Medulla oblongata (tissue), 1 donor: ENCODE results near the gene BRD1.

Experiments
- DNase-seq: peaks from one replicate; pipeline ENCODE4 v3.0.0-alpha.2; 2015; ENCODE audit errors: extremely low spot score

Gene BRD1

DNA sequence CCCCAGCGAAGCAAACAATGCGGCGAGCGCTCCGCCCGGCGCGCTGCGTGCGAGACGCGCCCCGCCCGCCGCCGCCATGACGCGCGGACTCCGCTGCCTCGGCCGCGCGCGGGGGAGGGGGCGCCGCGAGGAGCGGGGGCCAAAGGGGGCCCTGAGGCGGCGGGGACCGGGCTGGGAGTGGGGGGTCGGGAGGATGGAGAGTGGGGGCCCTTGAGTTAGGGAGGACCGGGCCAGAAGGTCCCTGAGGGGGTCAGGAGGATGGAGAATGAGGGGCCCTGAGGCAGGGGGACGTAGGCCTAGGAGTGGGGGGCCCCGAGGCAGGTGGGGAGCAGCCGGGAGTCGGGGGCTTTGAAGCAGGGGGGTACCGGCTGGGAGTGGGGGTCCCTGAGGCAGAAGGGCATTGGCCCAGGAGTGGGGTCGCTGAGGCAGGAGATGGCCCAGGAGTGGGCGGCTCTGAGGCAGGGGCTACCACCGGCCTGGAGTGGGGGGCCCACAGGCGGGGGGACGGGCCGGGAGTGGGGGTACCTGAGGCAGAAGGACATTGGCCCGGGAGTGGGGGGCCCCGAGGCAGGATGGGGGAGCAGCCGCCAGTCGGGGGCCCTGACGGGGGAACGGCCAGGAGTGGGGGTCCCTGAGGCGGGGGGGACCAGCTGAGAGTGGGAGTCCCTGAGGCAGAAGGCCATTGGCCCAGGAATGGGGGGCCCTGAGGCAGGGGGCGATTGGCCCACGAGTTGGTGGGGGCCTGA is at the start of gene BRD1:
TSS of gene BRD1 (minus strand) at position 21 of the 746 bp plus-strand sequence. CDS start 3,556 bp downstream, outside the sequence.
- peak; percentile 52 for DNase-seq

DNA sequence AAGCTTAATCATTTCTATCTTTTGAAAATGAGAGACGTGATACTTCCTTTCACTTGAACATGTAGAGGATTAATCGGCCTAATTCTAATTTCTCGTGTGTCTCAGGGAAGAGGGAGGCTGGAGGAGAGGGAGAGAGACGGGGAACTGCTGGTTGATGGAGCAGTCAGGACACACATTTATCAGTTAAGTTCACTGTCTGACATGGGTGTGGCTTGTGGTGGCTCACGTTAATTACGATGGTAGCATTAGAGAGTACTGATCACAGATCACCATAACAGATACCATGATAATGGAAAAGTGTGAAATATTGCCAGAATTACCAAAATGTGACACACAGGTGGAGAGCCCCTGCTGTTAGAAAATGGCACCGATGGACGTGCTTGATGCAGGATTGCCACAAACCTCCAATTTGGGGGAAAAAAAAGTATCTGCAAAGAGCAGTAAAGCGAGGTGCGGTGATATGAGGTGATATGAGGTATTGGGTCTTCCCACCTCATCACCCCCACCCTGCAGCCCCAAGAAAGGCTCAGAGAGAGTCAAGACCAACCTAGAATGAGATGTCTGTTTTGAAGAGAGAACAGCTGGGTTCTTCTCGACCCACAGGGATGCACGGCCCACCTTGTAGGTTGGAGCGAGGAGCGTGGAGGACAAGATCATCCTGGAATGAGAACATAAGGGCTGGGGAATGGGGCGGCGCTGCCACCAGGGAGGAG is 45.7 kb upstream of the BRD1 start:
- no peak for DNase-seq

DNA sequence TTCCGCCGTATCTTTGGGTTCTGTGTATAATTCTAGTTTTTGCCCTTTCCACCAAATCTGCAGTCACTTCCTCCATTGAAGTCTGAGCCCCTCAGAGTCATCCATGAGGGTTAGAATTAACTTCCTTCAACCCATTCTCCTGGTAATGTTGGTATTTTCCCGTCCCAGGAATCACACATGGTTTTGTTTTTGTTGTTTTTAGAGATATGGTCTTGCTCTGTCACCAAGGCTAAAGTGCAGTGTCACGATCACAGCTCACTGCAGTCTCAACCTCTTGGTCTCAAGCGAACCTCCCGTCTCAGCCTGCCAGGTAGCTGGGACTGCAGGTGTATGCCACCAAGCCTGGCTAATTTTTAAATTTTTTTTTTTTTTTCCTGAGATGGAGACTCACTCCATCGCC is 44.7 kb upstream of the BRD1 start:
- DNase-seq: no peak

DNA sequence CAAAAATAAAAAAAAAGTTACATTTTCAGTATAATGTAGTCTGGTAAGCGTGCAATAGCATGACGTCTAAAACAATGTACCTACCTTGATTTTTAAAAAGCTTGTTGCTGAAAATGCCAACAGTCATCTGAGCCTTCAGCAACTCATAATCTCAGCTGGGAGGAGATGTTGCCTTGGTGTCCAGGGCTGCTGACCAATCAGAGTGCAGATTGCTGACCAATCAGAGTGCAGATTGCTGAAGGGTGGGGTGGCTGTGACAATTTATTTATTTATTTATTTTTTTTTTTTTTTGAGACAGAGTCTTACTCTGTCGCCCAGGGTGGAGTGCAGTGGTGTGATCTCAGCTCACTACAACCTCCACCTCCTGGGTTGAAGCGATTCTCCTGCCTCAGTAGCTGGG is 43.8 kb upstream of the BRD1 start:
- DNase-seq: no peak

DNA sequence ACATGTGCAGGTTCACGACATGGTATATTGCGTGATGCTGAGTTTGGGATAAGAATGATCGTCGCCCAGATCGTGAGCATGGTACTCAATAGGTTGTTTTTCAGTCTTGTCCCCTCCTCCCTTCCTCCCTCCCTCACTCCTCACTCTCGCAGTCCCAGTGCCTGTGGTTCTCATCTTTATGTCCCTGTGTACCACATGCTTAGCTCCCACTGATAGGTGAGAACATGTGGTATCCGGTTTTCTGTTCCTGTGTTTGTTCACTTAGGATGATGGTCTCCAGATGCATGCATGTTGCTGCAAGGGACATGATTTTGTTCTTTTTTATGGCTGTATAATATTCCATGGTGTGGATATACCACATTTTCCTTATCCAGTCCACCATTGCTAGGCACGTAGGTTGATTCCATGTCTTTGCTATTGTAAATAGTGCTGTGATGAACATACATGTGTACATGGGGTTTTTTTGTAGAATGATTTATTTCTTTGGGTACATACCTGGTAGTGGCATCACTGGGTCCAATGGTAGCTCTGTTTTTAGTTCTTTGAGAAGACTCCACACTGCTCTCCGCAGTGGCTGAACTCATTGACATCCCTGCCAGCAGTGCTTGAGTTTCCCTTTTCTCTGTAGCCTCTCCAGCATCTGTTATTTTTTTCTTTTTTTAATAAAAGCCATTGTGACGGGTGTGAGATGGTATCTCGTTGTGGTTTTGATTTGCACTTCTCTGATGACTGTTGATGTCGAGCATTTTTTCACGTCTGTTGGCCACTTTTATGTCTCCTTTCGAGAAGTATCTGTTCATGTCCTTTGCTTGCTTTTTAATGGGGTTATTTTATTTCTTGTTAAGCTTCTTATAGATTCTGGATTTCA is 42.4 kb upstream of the BRD1 start:
- DNase-seq: no peak

DNA sequence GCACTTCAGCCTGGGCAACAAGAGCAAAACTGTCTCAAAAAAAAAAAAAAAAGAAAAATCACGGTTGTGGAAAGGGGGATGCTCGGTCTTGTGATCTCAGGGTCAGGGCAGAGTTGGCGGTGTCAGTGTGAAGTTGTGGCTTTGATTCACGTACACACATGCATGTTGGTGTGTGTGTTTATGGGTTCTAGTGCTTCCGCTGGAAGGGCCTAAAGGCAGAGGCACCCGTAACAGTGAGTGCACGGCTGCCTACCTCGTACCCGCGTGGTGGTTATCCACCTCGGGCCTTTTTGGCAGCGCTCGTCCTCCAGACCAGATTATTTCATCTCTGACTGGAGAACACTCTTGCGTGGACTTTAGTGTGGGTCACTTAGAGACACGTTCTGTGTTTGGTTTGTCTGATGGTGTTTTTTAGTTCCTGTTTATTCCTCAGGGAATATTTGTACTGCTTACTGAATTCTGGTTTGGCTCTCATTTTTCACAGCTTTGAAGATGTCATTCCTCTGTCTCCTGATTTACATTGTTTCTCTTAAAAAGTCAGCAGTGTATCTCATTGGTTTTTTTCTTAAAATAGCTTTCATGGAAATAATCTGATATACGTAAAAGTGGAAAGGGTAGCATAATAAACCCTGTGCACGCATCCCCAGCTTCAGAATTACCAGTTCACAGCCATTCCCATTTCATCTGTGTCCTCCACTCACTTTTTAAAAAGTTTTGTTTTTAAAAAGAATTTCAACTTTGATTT is 41.6 kb upstream of the BRD1 start:
- DNase-seq: no peak

DNA sequence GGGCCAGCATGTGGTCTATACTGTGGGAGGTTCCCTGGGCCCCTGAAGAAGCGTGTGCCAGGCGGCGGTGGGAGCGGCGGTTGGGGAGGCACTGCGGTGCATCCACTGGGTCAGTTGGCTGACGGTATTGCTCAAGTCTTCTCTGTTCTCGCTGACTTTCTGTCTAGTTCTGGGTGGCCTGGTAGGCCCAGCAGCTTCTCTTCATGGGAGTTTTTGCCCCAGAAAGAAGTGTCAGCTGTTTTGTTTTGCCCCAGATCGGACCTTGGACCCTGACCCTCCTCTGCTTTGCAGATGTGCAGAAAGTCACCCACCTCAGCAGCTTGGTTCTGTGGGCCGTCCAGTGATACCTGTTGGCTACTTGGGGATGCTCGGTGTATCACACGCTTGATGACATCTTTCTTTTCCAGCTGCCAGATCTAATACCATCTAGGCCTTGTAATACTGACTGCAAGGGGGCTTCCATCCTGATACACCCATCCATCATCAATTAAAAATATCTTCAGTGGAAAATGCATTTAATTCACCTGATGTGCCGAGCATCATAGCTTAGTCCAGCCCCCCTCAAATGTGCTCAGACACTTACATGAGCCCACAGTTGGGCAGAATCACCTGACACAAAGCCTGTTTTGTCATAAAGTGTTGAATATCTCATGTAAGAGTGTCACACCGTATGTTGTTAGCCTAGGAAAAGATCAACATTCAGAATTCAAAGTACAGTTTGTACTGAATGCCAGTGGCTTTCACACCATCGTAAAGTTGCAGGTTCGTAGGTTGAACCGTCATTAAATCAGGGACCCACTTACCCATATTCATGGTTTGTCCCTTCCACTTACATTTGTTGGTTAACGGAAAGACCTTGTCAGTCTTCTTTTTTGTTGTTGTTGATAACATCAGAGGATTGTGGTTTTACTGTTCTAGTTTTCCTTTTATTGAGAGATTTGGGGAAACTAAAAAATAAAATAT is 39.9 kb upstream of the BRD1 start:
- DNase-seq: no peak

DNA sequence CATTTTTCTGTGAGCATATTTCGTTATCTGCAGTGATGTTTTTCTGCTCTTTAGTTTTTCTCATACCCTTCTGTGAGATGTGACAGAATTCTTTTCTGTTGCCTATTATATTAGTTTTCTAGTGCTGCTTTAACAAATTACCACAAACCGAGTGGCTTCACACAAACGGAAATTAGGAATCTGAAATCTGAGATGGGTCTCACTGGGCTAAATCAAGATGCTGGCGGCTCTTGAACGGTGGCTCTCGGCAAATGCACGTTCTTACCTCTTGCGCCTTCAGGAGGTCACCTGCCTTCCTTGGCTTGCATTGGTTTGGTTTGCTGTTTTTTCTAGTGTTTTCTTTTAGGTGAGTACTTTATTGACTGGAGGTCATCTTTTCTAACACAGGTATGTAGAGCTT is 39.0 kb upstream of the BRD1 start:
- no peak for DNase-seq

DNA sequence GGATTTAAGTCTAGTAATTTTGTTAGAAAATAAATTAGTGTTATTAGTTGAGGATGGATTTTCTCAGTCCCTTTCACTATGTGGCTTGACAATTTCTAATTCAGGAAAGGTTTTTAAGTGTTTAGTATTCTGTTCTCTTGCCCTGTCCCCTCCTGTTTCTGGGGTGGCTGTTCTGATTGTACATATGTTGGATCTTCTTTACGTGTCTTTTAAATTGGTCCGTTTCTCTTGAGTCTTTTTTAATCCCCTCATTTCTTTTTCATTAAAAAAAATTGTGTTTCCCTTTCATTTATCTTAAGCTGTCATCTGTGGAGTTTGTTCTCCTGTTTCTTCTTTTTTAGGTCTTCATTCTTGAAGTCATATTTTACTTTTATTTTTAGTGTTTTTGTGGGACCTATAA is 38.5 kb upstream of the BRD1 start:
- no peak for DNase-seq

DNA sequence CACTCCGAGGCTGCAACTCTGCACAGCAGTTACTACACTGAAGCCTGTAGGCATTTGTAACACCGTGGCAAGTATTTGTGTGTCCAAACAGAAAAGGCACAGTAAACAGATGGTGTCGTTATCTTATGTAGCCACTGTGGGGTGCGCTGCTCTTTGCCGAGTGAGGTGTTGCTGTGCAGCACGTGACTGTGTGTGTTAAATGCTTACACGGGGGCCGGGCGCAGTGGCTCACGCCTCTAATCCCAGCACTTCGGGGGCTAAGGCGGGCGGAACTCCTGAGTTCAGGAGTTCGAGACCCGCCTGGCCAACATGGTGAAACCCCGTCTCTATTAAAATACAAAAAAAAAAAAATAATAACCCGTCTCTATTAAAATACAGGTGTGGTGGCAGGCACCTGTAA is 37.5 kb upstream of the BRD1 start:
- DNase-seq: no peak

DNA sequence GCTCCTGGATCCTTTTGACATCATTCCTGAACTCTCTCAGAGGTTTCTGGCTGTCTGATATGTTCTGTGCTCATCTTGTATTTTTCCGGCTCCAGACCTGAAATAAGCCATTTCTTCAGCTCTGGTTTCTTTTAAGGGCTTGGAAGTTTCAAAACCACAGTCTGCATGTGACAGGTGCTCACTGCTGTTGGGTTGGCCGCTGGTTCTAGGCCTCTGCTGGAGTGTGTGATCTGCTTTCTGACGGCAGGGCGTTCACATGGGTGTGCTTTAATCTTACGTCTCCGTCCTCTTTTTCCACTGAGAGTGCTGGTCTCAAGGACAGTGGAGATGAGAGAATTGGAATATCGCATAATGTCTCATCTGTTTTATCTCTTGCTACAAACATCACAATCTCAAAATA is 36.3 kb upstream of the BRD1 start:
- no peak for DNase-seq

DNA sequence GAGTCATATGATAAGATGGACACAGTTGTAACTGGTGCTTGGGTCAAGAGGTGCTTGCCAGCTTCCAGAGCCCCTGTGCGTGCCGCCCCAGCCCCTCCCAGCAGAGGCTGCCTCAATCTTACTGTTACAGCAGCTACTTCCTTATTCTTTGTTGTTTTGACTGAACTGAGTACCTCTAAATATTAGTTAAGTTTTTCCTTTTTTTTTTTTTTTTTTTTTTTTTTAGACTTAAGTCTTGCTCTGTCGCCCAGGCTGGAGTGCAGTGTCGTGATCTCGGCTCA is 34.8 kb upstream of the BRD1 start:
- DNase-seq: no peak

DNA sequence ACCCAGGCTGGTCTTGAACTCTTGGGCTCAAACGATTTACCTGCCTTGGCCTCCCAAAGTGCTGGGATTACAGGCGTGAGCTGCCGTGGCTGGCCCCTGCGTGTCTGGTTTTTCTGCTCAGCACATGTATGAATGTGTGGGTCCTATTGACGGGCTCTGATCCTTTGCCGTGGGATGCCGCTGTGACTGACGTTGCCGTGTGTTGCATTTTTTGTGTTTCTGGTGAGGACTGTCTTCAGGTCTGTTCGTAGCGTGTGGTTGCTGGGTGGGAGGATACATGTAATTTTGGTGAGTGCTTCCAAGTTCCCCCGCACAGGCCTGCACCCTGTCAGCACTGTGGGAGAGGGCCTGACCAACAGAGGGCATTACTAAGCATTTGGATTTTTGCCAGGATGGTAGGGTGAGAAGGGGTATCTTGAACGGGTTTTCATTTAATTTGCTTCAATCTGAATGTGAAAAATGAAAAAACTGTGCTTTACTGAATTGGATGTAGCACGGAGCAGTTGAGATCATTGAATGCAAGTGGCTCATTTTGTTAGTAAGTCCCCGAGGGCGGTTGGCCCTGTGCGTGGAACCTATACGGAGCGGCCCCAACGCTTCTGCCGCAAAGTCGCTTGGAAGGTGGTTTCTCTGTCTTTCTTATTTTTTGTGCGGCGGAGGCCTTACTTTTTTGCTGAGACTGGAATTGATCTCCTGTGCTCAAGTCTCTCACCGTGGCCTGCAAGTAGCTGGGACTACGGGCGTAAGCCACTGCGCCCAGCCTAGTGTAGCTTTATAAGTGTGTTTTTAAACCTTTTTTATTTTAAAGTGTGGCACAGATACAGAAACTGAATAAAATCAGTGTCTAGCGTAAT is 34.2 kb upstream of the BRD1 start:
- DNase-seq: no peak

DNA sequence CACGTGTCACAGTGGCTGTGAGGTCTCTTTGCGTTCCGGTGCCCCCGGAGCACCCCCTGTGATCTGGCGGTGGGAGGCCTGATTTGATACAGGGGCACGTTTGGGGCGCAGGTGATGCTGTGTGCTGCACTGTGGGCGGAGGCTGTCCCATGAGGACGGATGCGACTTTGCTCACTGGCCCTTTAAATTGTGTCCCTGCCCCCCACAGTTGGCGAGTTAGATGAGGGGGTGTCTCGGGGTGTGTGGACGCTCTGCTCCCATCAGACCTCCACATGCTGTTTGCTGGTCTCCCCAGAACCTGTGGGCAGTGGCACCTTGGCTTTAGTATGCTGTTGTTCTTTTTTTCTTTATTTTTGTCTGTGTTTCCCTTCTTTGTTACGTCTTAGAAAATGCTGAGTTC is 31.2 kb upstream of the BRD1 start:
- no peak for DNase-seq

DNA sequence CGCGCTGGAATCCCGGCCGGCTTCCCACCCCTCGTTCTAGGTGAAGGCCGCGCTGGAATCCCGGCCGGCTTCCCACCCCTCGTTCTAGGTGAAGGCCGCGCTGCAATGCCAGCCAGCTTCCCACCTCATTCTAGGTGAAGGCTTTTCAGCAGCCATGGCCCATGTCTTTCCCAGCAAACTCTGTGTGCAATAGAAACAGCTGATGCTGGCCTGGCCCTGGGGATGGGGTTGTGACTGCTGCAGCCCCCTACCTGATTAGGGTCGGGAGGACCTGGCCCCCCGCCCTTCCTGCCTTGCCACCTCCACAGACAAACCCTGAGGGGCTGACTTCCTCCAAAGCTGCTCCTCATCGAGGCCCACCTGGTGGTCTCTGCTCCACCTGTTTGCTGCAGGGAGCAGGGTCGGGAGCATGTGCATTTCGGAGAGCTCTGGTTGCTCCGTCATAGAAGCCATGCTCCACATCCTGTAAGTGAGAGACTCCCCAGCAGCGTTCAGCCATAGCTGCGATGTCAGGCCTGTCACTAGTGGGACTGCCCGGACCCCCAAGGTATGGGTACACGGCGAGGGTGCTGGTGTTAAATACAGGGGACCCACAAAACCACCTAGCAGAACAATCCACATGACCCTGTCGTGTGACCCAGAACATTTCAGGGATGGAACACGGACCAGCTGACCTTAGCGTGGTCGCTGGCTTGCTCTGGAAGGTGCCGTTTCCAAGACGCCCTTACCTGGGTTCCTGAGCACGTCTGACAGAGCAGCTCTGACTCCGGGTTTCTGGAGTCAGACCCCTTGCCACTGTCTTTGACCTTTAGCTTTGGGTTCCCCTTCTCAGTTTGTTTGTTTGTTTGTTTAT is 29.3 kb upstream of the BRD1 start:
- no peak for DNase-seq

DNA sequence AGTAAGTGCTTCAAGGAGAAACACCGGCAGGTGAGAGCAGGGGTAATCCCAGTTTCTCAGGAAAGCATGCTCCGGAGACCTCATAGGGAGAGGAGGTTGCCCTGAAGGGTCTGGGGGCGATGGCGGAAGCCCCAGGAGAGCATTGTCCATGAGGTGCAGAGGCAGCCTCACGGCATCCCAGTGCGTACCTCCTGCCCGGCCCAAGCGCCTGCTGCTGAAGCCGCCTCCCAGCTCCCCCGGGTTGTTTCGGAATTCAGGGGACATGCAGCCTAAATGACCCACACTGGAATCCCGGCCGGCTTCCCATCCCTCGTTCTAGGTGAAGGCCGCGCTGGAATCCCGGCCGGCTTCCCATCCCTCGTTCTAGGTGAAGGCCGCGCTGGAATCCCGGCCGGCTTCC is 28.7 kb upstream of the BRD1 start:
- DNase-seq: no peak

DNA sequence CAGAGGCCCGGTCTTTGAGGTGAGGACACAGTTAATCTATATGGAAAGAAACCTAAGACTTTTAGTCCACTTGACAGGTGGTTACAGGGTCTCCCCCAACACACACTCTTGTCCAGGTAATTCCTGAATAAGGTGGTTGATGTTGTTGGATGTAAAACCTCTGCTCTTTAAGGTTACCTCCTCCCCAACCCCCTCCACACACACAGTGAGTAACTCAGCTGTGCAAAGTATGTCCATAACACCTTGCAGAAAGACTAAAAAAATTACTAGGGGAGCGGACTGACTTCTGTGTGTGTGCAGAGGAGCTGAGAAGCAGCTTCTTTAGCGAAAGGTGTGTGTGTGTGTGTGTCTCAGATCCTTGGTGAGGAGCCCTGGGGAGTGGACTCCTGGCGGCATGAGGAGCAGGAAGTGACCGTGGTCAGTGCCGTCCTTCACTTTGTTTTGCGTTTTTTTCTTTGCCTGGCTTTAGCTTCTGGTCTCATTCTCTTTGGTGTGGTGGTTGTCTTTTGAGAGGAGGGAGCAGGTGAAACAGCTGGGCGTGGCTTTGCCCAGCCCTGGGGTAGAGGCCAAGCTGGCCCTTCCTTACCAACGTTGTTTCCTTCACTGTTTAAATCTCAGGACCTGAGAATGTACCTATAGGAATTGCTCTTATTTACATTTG is 27.7 kb upstream of the BRD1 start:
- DNase-seq: peak; percentile 6
